SK-N-MC (cell line): ENCODE data around the gene YWHAB.

ENCODE experiments used
- EZH2 ChIP-seq: fragments of 200-600 bp; sonication (generic); IDR thresholded peaks from one replicate; pipeline ENCODE4 v1.6.1; 2017; ENCODE audit warnings: antibody characterized with exemption
- FOXP2 ChIP-seq: optimal IDR thresholded peaks from 2 replicates; pipeline ENCODE3; 2011; ENCODE audit warnings: mild to moderate bottlenecking, moderate library complexity; ENCODE audit not compliant: insufficient read depth; ENCODE audit errors: extremely low read length, control extremely low read depth
- POLR2AphosphoS5 ChIP-seq: IDR thresholded peaks from 2 replicates; pipeline ENCODE4 v1.6.1; 2012; ENCODE audit warnings: mild to moderate bottlenecking, low read depth, low read length, borderline replicate concordance

- TF ChIP-seq POLR2AphosphoS5 (no peak), FOXP2 (no peak), EZH2 (no peak)
Measured at GRCh38 chr20:44946271-44946852, 60.9 kb downstream of the YWHAB start.
